ENCODE results near the gene TMCO2.

DNA sequence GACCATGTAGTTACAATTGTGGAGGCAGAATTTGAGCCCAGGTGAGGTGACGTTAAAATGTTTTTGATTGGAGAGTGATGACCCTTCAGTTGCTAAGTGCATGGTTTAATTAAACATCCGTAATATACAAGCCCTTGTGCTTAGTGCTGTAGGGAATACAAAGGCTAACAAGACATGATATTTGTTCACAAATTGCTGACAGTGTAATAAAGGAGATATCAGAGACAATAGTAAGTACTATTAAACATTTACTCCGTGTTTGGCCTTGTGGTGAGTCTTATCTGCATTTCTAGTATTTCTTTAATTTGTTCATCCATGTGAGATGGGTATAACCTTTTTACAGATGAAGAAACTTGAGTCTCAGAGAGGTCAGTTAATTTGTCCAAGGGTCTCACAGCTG is 48.6 kb upstream of the TMCO2 start:
- TF ChIP-seq, protein P1, sequence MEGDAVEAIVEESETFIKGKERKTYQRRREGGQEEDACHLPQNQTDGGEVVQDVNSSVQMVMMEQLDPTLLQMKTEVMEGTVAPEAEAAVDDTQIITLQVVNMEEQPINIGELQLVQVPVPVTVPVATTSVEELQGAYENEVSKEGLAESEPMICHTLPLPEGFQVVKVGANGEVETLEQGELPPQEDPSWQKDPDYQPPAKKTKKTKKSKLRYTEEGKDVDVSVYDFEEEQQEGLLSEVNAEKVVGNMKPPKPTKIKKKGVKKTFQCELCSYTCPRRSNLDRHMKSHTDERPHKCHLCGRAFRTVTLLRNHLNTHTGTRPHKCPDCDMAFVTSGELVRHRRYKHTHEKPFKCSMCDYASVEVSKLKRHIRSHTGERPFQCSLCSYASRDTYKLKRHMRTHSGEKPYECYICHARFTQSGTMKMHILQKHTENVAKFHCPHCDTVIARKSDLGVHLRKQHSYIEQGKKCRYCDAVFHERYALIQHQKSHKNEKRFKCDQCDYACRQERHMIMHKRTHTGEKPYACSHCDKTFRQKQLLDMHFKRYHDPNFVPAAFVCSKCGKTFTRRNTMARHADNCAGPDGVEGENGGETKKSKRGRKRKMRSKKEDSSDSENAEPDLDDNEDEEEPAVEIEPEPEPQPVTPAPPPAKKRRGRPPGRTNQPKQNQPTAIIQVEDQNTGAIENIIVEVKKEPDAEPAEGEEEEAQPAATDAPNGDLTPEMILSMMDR (IDR thresholded peaks at IDR 0.05) = no peak
- TF ChIP-seq POLR2A (IDR thresholded peaks at IDR 0.05) = no peak
